HEK293T (cell line): ENCODE measurements around the gene CTDSP1.

Experiments
- CTCF ChIA-PET: fragments of 350-600 bp; formaldehyde crosslinking; extraction: SDS; loops from one replicate; lab custom pipeline; 2021; ENCODE audit warnings: antibody characterized with exemption, inconsistent platforms; lab: Yijun Ruan, JAX
- POLR2A ChIA-PET: fragments of 350-600 bp; formaldehyde crosslinking; extraction: SDS; loops from one replicate; lab custom pipeline; 2020; ENCODE audit warnings: antibody characterized with exemption, inconsistent platforms; lab: Yijun Ruan, JAX
- DNase-seq: peaks from one replicate; pipeline ENCODE4 v3.0.0; 2012; ENCODE audit warnings: mixed read lengths; ENCODE audit errors: extremely low spot score
- ARNT ChIP-seq: fragments of 450-650 bp; IDR thresholded peaks from 2 replicates; pipeline ENCODE4 v1.6.1; 2017; ENCODE audit warnings: mild to moderate bottlenecking
- BHLHE40 ChIP-seq: fragments of 450-650 bp; IDR thresholded peaks from 2 replicates; pipeline ENCODE4 v1.6.1; 2016; ENCODE audit warnings: mild to moderate bottlenecking, moderate library complexity, borderline replicate concordance
- CTBP1 ChIP-seq: fragments of 450-650 bp; IDR thresholded peaks from 2 replicates; pipeline ENCODE4 v1.6.1; 2016; ENCODE audit warnings: borderline replicate concordance
- ELF4 ChIP-seq: fragments of 450-650 bp; IDR thresholded peaks from 2 replicates; pipeline ENCODE4 v1.6.1; 2017; ENCODE audit warnings: antibody characterized with exemption
- FOXA1 ChIP-seq: fragments of 450-650 bp; IDR thresholded peaks from 2 replicates; pipeline ENCODE4 v1.6.1; 2016; ENCODE audit warnings: mild to moderate bottlenecking
- FOXK2 ChIP-seq: fragments of 450-650 bp; IDR thresholded peaks from 2 replicates; pipeline ENCODE4 v1.6.1; 2016; ENCODE audit warnings: mild to moderate bottlenecking
- FOXM1 ChIP-seq: fragments of 450-650 bp; IDR thresholded peaks from 2 replicates; pipeline ENCODE4 v1.6.1; 2017; ENCODE audit warnings: mild to moderate bottlenecking, borderline replicate concordance
- HDGF ChIP-seq: fragments of 450-650 bp; IDR thresholded peaks from 2 replicates; pipeline ENCODE4 v1.6.1; 2017; ENCODE audit warnings: antibody characterized with exemption, borderline replicate concordance
- L3MBTL2 ChIP-seq: fragments of 450-650 bp; conservative IDR thresholded peaks from 2 replicates; pipeline ENCODE4 v1.6.1; 2016; ENCODE audit warnings: mild to moderate bottlenecking
- LEF1 ChIP-seq: fragments of 450-650 bp; IDR thresholded peaks from 2 replicates; pipeline ENCODE4 v1.6.1; 2017; ENCODE audit warnings: mild to moderate bottlenecking, borderline replicate concordance
- NFRKB ChIP-seq: fragments of 450-650 bp; IDR thresholded peaks from 2 replicates; pipeline ENCODE4 v1.6.1; 2016; ENCODE audit warnings: mild to moderate bottlenecking, moderate library complexity
- SP1 ChIP-seq: fragments of 450-650 bp; IDR thresholded peaks from 2 replicates; pipeline ENCODE4 v1.6.1; 2017
- SUZ12 ChIP-seq: fragments of 450-650 bp; IDR thresholded peaks from 2 replicates; pipeline ENCODE4 v1.6.1; 2016; ENCODE audit warnings: mild to moderate bottlenecking
- TARDBP ChIP-seq: fragments of 450-650 bp; IDR thresholded peaks from 2 replicates; pipeline ENCODE4 v1.6.1; 2016
- ZNF384 ChIP-seq: fragments of 450-650 bp; IDR thresholded peaks from 2 replicates; pipeline ENCODE4 v1.6.1; 2016
- TF ChIP-seq, protein P1 (sequence below): fragments of 450-650 bp; IDR thresholded peaks from 2 replicates; pipeline ENCODE4 v1.6.1; 2016

CTDSP1 gene

DNA sequence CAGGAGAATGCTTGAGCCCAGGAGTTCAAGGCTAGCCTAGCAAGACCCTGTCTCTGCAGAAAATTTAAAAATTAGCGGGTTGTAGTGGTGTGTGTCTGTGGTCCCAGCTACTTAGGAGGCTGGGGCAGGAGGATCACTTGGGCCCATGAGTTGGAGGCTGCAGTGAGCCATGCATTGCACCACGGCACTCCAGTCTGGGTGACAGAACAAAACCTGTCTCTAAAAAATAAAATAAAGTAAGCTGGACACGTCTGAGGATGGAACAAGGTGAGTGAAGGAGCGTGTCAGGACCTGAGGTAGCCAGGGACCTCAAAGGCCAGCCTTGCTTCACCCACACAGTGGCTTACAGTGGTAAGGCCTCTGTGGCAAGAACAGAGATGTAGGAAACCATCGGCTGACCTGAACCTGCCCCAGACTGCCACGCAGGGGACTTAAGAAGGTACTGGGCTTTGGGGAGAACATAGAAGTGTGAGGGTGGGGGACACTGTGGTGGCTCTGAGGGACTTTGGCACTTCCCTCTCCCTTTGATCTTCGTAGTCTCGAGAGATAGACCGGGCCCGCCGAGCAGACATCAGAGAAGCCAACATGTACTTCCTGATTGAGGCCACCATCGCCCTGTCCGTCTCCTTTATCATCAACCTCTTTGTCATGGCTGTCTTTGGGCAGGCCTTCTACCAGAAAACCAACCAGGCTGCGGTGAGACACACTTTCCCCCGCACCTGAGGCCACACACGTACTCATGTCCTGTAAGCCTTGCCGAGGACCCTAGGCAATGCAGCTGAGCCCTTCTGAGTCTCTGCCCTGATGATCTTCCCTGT, 10.1 kb upstream of the CTDSP1 start:
- POLR2A ChIA-PET, result no interaction called here
- TF ChIP-seq NFRKB (no peak), L3MBTL2 (no peak), ZNF384 (no peak), SP1 (no peak)
- DNase-seq, result no peak
- CTCF ChIA-PET, result no interaction called here

DNA sequence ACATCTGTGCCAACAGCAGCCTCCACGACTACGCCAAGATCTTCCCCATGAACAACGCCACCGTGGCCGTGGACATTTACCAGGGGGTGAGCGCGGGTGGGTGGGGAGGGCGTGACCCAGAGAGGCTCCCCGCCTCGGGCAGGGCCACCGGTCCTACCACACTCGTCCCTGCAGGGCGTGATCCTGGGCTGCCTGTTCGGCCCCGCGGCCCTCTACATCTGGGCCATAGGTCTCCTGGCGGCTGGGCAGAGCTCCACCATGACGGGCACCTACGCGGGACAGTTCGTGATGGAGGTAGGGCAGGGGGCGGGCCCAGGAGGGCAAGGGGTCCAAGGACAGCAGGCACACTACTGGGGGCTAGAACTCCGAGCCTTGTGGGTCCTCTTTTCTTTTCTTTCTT, 8.5 kb upstream of the CTDSP1 start:
- no peak for TF ChIP-seq FOXA1
- TF ChIP-seq ZNF384, result no peak
- TF ChIP-seq ARNT, result no peak
- TF ChIP-seq LEF1, result no peak
- TF ChIP-seq CTBP1, result no peak
- no peak for TF ChIP-seq NFRKB
- TF ChIP-seq SUZ12, result no peak
- TF ChIP-seq SP1, result no peak
- no peak for TF ChIP-seq HDGF
- TF ChIP-seq, protein P1, sequence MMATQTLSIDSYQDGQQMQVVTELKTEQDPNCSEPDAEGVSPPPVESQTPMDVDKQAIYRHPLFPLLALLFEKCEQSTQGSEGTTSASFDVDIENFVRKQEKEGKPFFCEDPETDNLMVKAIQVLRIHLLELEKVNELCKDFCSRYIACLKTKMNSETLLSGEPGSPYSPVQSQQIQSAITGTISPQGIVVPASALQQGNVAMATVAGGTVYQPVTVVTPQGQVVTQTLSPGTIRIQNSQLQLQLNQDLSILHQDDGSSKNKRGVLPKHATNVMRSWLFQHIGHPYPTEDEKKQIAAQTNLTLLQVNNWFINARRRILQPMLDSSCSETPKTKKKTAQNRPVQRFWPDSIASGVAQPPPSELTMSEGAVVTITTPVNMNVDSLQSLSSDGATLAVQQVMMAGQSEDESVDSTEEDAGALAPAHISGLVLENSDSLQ, result no peak
- no peak for TF ChIP-seq L3MBTL2
- POLR2A ChIA-PET, result no interaction called here
- no peak for DNase-seq
- CTCF ChIA-PET, result no interaction called here

DNA sequence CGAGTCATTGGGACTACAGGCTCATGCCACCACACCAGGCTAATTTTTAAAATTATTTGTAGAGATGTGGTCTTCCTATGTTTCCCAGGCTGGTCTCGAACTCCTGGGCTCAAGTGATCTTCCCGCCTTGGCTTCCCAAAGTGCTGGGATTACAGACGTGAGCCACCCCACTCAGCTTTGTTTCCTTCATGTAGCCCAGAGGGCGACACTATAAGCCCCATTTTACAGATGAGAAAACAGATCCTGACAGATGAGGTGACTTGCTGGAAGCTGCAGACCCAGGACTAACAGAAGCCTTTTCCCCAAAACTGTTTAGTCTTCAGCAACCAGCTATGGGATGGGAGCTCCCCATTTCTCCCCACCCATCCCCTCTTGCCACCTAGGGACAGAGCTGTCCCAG, 7.2 kb upstream of the CTDSP1 start:
- CTCF ChIA-PET, result no interaction called here
- POLR2A ChIA-PET, result no interaction called here
- no peak for TF ChIP-seq LEF1
- no peak for TF ChIP-seq HDGF
- TF ChIP-seq FOXA1, result no peak
- no peak for TF ChIP-seq FOXK2
- TF ChIP-seq TARDBP, result no peak
- TF ChIP-seq ELF4, result no peak
- no peak for TF ChIP-seq BHLHE40
- no peak for TF ChIP-seq SP1
- TF ChIP-seq L3MBTL2, result no peak
- TF ChIP-seq CTBP1, result no peak
- no peak for TF ChIP-seq SUZ12
- TF ChIP-seq, protein P1, result no peak
- no peak for TF ChIP-seq ZNF384
- no peak for TF ChIP-seq ARNT
- TF ChIP-seq FOXM1, result no peak
- TF ChIP-seq NFRKB, result no peak
- no peak for DNase-seq

DNA sequence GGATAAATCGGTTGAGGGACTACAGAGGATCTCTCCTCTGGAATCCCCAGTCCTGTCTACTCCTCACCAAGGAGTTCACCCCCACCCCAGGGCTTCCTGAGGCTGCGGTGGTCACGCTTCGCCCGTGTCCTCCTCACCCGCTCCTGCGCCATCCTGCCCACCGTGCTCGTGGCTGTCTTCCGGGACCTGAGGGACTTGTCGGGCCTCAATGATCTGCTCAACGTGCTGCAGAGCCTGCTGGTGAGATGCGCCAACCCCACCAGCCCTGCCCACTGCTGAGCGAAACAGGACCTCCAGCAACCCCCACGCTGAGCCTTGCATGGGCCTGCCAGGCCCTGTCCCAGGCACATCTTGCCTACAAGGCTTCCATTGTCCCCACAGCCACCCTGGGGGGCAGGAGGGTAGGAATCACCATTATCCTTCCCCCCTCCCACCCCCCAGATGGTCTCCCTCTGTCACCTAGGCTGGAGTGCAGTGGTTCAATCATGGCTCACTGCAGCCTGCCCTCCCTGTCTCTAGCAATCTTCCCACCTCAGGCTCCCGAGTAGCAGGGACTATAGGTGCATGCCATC, 6.7 kb upstream of the CTDSP1 start:
- no peak for DNase-seq
- CTCF ChIA-PET, result no interaction called here
- POLR2A ChIA-PET, result no interaction called here
- no peak for TF ChIP-seq TARDBP
- no peak for TF ChIP-seq LEF1
- no peak for TF ChIP-seq FOXA1
- no peak for TF ChIP-seq FOXK2
- no peak for TF ChIP-seq SP1
- no peak for TF ChIP-seq BHLHE40
- no peak for TF ChIP-seq FOXM1
- TF ChIP-seq HDGF, result no peak
- no peak for TF ChIP-seq ZNF384
- no peak for TF ChIP-seq L3MBTL2
- TF ChIP-seq, protein P1, result no peak
- TF ChIP-seq CTBP1, result no peak
- no peak for TF ChIP-seq SUZ12
- TF ChIP-seq ARNT, result no peak
- TF ChIP-seq NFRKB, result no peak
- TF ChIP-seq ELF4, result no peak

DNA sequence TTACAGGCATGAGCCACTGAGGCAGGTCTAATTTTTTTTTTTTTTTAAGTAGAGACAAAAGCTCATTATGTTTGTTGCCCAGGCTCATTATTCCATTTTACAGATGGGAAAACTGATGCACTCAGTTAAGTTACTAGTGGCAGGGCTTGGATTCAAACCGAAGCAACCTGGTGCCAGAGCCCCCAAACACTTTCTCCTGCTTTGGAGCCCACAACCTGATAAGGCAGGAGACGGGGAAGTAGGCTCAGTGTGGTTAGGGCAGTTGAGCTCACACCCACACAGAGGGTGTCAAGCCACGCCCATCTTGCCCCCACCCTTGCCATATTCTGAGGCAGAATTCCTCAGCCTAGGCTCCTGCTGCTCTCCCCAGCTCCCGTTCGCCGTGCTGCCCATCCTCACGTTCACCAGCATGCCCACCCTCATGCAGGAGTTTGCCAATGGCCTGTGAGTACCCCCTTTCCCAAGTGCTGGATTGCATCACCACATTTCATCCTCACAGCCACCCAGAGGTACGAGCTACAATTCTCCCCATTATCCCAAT, 5.8 kb upstream of the CTDSP1 start:
- TF ChIP-seq ZNF384 (no peak), FOXM1 (no peak), BHLHE40 (no peak), LEF1 (no peak), TARDBP (no peak), FOXA1 (no peak), FOXK2 (no peak), SUZ12 (no peak), SP1 (no peak), ARNT (no peak), ELF4 (no peak), L3MBTL2 (no peak), NFRKB (no peak), HDGF (no peak)
- TF ChIP-seq, protein P1, result no peak
- POLR2A ChIA-PET, result no interaction called here
- CTCF ChIA-PET, result no interaction called here
- DNase-seq, result no peak
